Stomach (tissue), 9 donors: ENCODE data around the gene RPL10. TPM values are rescaled to one million over a fixed set of nuclear protein-coding genes. Genes with fewer than 3 reads are reported as not detected.

Experiments
- DNase-seq, 2 donors: peaks; one replicate each; pipeline versions ENCODE4 v3.0.0 to v3.0.0-alpha.2; 2013 to 2019
- H3K27ac ChIP-seq, 5 donors: fragments of 200-600 bp in 4 of 5; sonication (generic) in 4 of 5; one replicate each; pipeline ENCODE4 v1.5.1; 2013 to 2019; ENCODE audit warnings: mild to moderate bottlenecking in 1 of 5, moderate library complexity in 1 of 5
- H3K27me3 ChIP-seq, 3 donors: fragments of 200-600 bp; sonication (generic); one replicate each; pipeline ENCODE4 v1.5.1; 2017 to 2019; ENCODE audit warnings: mixed run types in 1 of 3
- H3K36me3 ChIP-seq, 4 donors: fragments of 200-600 bp; sonication (generic); 1 replicate in 3 of 4; 2 replicates in 1 of 4; pipeline ENCODE4 v1.5.1; 2016 to 2019
- H3K4me1 ChIP-seq, 4 donors: fragments of 200-600 bp; sonication (generic); one replicate each; pipeline ENCODE4 v1.5.1; 2016 to 2019
- H3K4me3 ChIP-seq, 4 donors: fragments of 200-600 bp; sonication (generic) in 3 of 4; one replicate each; pipeline ENCODE4 v1.5.1; 2016 to 2019; ENCODE audit warnings: mild to moderate bottlenecking in 1 of 4
- H3K9me3 ChIP-seq, 4 donors: fragments of 200-600 bp; sonication (generic); one replicate each; pipeline ENCODE4 v1.5.1; 2016 to 2019
- EP300 ChIP-seq: sonication (generic); formaldehyde crosslinking; IDR thresholded peaks from one replicate; pipeline ENCODE4 v1.6.1; 2017; ENCODE audit warnings: antibody characterized with exemption
- POLR2A ChIP-seq, 4 donors: fragments of 450-650 bp; IDR thresholded peaks; one replicate each; pipeline ENCODE4 v1.6.1; 2016; ENCODE audit warnings: antibody characterized with exemption in 4 of 4, control low read depth in 2 of 4, mild to moderate bottlenecking in 1 of 4, moderate library complexity in 1 of 4
- POLR2AphosphoS5 ChIP-seq, 3 donors: sonication (generic); formaldehyde crosslinking; IDR thresholded peaks; one replicate each; pipeline ENCODE4 v1.6.1; 2016; ENCODE audit warnings: antibody characterized with exemption in 3 of 3
- WGBS, 5 donors: extraction: QIAGEN DNeasy Blood & Tissue Kit in 3 of 5; methylation state at CpG; one replicate each; pipeline versions ENCODE4 v1.1.5 to v1.1.7; 2013 to 2018; 5-methylcytosine and 5-hydroxymethylcytosine counted together
- intact Hi-C: fragments of 100-400 bp; cut with DNase I; formaldehyde crosslinking; loops from one replicate; pipeline ENCODE4 v1.15.1; 2023; ENCODE audit warnings: low total_unique reads
- polyA plus RNA-seq, 3 donors: library from polyadenylated mRNA; stranded (reverse); fragments of 200-250 nt; gene quantifications; one replicate each; pipeline ENCODE4 v1.2.3, GENCODE V29; 2013
- total RNA-seq, 5 donors: library from RNA; depleted of rRNA; stranded (reverse); fragments of >200 nt; gene quantifications; one replicate each; pipeline versions ENCODE4 v1.1.0 to v1.2.3, GENCODE V29; 2014 to 2016
- TF ChIP-seq, protein P1 (sequence below), 7 experiments: fragments of 450-650 bp in 4 of 7; fragments of 200-600 bp in 3 of 7; sonication (generic) in 3 of 7; IDR thresholded peaks; one replicate each; pipeline ENCODE4 v1.5.1; 2016 to 2019; ENCODE audit warnings: antibody characterized with exemption in 7 of 7, control low read depth in 2 of 7, mild to moderate bottlenecking in 1 of 7
- donor health status: healthy with polysubstance abuse.
- donor health status: Bipolar disorder and iron deficiency.
- donor health status: healthy.

The RPL10 gene
- total and polyA plus RNA-seq, 8 donors: 783 to 8,616 (median 2,882) TPM

DNA sequence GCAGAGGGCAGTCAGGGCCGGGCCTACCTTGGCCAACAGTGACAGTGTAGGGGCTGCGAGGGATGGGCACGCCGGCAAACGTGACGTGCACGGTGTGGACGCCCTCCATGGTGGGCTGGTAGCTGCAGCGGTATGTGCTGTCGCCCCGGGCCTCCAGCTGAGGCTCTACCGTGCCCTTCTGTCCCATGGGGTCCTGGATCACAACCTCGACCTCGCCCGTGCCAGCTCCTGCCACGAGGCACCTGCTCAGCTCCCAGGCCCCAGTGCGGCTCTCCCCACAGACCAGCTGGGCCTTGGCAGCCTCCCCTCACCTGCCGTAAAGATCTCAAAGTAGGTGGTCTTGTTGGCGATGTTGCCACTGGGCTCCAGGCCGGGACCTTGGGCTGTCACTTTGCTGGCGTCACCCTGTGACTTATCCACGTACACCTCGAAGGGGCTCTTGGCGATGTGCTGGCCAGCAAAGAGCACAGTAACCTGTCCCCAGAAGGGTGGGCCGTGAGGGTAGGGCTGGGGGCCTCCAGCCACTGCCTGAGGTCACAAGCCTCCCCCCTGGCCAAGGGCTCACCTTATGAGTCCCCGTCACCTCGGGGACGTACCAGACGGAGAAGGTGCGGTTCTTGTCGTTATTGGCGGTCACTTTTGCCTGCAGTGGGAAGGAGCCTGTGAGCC lies 32.0 kb upstream of the RPL10 start:
- no peak for DNase-seq
- Histone ChIP-seq H3K4me1 (peaks cover 0 to 40% (median 17%) of the 10 kb centered on the region in 4 donors), H3K27ac (peak overlapping the region in 3 of 5 donors; percentile 90 to 98 (median 97)), H3K27me3 (no peaks in the 10 kb centered on the region), H3K9me3 (no peaks in the 10 kb centered on the region), H3K36me3 (peaks cover 44 to 76% (median 62%) of the 10 kb centered on the region in 4 donors), H3K4me3 (peak overlapping the region in 2 of 4 donors; percentile 3 to 4)
- intact Hi-C loops: no loop called here
- TF ChIP-seq POLR2A (IDR thresholded peaks at IDR 0.05): no peak
- TF ChIP-seq, protein P1, sequence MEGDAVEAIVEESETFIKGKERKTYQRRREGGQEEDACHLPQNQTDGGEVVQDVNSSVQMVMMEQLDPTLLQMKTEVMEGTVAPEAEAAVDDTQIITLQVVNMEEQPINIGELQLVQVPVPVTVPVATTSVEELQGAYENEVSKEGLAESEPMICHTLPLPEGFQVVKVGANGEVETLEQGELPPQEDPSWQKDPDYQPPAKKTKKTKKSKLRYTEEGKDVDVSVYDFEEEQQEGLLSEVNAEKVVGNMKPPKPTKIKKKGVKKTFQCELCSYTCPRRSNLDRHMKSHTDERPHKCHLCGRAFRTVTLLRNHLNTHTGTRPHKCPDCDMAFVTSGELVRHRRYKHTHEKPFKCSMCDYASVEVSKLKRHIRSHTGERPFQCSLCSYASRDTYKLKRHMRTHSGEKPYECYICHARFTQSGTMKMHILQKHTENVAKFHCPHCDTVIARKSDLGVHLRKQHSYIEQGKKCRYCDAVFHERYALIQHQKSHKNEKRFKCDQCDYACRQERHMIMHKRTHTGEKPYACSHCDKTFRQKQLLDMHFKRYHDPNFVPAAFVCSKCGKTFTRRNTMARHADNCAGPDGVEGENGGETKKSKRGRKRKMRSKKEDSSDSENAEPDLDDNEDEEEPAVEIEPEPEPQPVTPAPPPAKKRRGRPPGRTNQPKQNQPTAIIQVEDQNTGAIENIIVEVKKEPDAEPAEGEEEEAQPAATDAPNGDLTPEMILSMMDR (IDR thresholded peaks at IDR 0.05): no peak
- no peak for TF ChIP-seq EP300
- TF ChIP-seq POLR2AphosphoS5 (IDR thresholded peaks at IDR 0.05): peak in 1 of 3 donors; percentile 4
- WGBS, 5 donors: 78 to 96% (median 87%) methylated on average over 16 to 32 of the region's 32 CpGs

DNA sequence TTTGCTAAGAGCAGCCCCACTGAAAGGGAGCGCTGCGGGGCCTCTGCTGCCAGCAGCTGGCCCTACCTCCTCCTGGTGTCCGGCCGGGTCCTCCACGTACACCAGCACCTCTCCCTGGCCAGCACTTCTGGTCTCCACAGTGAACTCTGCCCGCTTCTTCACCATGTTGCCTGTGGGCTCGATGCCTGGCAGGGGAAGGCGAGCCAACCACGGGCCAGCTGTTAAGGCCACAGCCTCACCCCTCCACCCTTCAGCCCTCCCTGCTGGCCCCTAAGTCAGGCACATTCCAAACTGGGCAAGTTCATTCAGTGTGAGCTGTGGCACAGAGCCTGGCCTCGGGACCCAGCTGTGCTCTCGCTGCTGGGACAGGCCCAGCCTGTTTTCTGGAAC lies 31.5 kb upstream of the RPL10 start:
- H3K27ac ChIP-seq: peak overlapping the region in 3 of 5 donors; percentile 90 to 98 (median 97)
- H3K27me3 ChIP-seq: no peaks in the 10 kb centered on the region
- H3K9me3 ChIP-seq: no peaks in the 10 kb centered on the region
- H3K4me3 ChIP-seq: peak overlapping the region in 2 of 4 donors; percentile 4 to 85
- TF ChIP-seq POLR2A (IDR thresholded peaks at IDR 0.05): no peak
- TF ChIP-seq EP300: no peak
- no peak for TF ChIP-seq POLR2AphosphoS5 (IDR thresholded peaks at IDR 0.05)
- TF ChIP-seq, protein P1 (IDR thresholded peaks at IDR 0.05): no peak
- 69 to 85% (median 78%) methylated on average over 4 to 11 of the region's 11 CpGs for WGBS, 5 donors
- DNase-seq: no peak
- intact Hi-C loops: no loop called here
- peaks cover 0 to 46% (median 20%) of the 10 kb centered on the region in 4 donors for H3K4me1 ChIP-seq
- H3K36me3 ChIP-seq: peaks cover 39 to 71% (median 57%) of the 10 kb centered on the region in 4 donors

DNA sequence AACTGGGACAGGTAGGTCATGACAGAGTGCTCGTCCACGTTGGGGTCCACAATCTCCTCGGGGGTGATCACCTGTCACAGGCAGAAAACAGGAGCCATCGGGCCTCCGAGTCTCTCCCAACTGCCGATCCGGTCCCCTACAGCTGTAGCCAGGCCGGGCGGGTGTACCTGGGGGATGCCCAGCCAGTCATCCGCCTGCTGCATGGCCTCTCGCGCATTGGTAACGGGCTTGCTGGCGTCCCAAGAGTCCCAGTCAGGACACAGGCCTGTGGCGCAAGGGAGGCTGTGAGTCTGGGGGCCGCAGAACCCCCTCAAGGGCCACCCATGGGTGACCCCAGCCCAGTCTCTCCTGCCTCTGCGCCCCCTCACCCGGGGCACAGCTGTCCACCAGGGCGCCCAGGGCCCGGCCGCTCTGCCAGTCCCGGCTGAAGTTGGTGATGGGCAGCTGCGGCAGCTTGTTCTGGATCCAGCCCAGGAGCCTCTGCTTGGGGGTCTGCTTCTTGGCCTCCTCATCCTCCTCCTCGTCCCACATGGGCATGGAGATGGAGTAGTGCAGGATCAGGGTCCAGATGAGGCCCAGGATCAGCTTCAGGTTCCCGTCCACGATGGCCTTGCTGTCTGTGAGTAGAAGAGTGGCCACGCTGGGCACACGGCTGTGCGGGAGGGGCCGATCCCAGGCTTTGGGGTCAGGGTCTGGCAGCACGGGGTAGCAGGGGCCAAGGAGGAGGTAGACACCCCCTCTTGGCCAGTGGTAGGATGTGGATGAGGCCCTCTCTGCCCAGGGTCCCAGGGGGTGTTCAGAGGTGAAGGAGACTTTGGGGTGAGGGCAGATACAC lies 30.5 kb upstream of the RPL10 start:
- TF ChIP-seq, protein P1 (IDR thresholded peaks at IDR 0.05): no peak
- no peak for TF ChIP-seq POLR2A (IDR thresholded peaks at IDR 0.05)
- TF ChIP-seq POLR2AphosphoS5 (IDR thresholded peaks at IDR 0.05): no peak
- no peak for TF ChIP-seq EP300
- peak overlapping the region; percentile 8 to 85 (median 70) for H3K4me3 ChIP-seq
- intact Hi-C loops: no loop called here

More for the DNA sequence above, 30.5 kb upstream of the RPL10 start:
- no peak for DNase-seq
- H3K9me3 ChIP-seq: no peaks in the 10 kb centered on the region
- H3K27ac ChIP-seq: peak overlapping the region in 4 of 5 donors; percentile 86 to 98 (median 94)
- H3K27me3 ChIP-seq: no peaks in the 10 kb centered on the region
- WGBS, 5 donors: 70 to 90% (median 88%) methylated on average over 12 to 31 of the region's 31 CpGs
- peaks cover 29 to 60% (median 47%) of the 10 kb centered on the region in 4 donors for H3K36me3 ChIP-seq
- H3K4me1 ChIP-seq: peaks cover 0 to 55% (median 28%) of the 10 kb centered on the region in 4 donors
